H1 (cell line): ENCODE data around the gene PROK1. TPM values are rescaled to one million over a fixed set of nuclear protein-coding genes. Genes with fewer than 3 reads are reported as not detected.

Experiments
- CHD7 ChIP-seq: fragments of 300-600 bp; sonication (generic); IDR thresholded peaks from 2 replicates; pipeline ENCODE4 v1.7.1; 2012; ENCODE audit warnings: low read length, moderate library complexity, mild to moderate bottlenecking, inconsistent platforms; ENCODE audit not compliant: insufficient replicate concordance
- PHF8 ChIP-seq: fragments of 200-600 bp; sonication (generic); conservative IDR thresholded peaks from 2 replicates; pipeline ENCODE4 v1.7.1; 2012; ENCODE audit warnings: low read depth, mild to moderate bottlenecking, inconsistent platforms, low read length, moderate library complexity
- SIRT6 ChIP-seq: IDR thresholded peaks from one replicate; pipeline ENCODE4 v1.7.1; 2012; ENCODE audit warnings: low read length, inconsistent platforms
- TAF7 ChIP-seq: optimal IDR thresholded peaks from 2 replicates; pipeline ENCODE3; 2011; ENCODE audit warnings: low read depth, mild to moderate bottlenecking, inconsistent platforms, low read length, moderate library complexity, borderline replicate concordance
- polyA plus RNA-seq, 7 experiments: library from polyadenylated mRNA; depleted of rRNA in 3 of 7; stranded (reverse) in 5 of 7; unstranded in 2 of 7; fragments of >200 nt in 5 of 7; fragments of 200-250 nt in 2 of 7; gene quantifications; 1 replicate in 5 of 7; 2 replicates in 1 of 7; 4 replicates in 1 of 7; pipeline versions ENCODE4 v1.2.1 to v1.2.3, GENCODE V29; 2011 to 2013; ENCODE audit warnings: missing spikeins in 2 of 7, mixed read lengths in 2 of 7
- total RNA-seq: library from RNA; stranded (reverse); fragmentation: NEBNext Ultra II Directional; extraction: Animal tissue kit (Norgen Biotek cat#: 25700); gene quantifications from 2 replicates; pipeline ENCODE4 v1.2.1, GENCODE V29; 2021

PROK1 gene
- total and polyA plus RNA-seq, 2 of the 8 experiments (the other 6 are each of a cell fraction or from before 2014, with no cell fraction given) = 0.12 TPM; not detected in 1

- no peak for TF ChIP-seq CHD7
- no peak for TF ChIP-seq PHF8
- TF ChIP-seq SIRT6 = no peak
- no peak for TF ChIP-seq TAF7
- TF ChIP-seq, all 59 proteins: peak for 0
Measured at GRCh38 chr1:110477967-110478640, 27.2 kb downstream of the PROK1 start (continued).
